Uterus (tissue), 2 donors: ENCODE data around the gene TIAM1.

Experiments used
- POLR2A ChIP-seq, 2 donors: fragments of 450-650 bp; IDR thresholded peaks; one replicate each; pipeline ENCODE4 v1.6.1; 2016; ENCODE audit warnings: antibody characterized with exemption in 2 of 2, mild to moderate bottlenecking in 1 of 2, moderate library complexity in 1 of 2
- TF ChIP-seq, protein P1 (sequence below), 4 experiments: fragments of 200-600 bp in 2 of 4; fragments of 450-650 bp in 2 of 4; sonication (generic) in 2 of 4; IDR thresholded peaks; one replicate each; pipeline ENCODE4 v1.5.1; 2016 to 2019; ENCODE audit warnings: antibody characterized with exemption in 4 of 4, mild to moderate bottlenecking in 2 of 4, moderate library complexity in 1 of 4

DNA sequence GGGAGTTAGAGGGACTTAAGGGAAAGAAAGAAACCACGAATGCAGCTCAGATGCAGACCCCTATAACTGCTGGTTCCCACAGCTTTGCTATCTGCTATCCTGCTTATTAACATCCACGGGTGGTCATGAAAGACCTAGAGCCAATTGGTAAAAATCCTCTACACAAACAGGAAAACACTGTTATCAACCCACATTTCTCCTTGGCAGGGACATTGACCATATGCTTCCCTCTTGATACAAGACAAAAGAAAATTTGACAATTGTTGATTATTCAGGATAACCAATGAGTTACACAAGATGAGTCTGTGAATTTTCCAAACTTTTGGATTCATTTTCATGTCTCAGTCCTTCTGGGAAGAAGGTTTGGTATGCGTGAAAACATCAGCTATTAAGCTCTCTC is 90.4 kb downstream of the TIAM1 start:
- no peak for TF ChIP-seq POLR2A (IDR thresholded peaks at IDR 0.05)
- TF ChIP-seq, protein P1, sequence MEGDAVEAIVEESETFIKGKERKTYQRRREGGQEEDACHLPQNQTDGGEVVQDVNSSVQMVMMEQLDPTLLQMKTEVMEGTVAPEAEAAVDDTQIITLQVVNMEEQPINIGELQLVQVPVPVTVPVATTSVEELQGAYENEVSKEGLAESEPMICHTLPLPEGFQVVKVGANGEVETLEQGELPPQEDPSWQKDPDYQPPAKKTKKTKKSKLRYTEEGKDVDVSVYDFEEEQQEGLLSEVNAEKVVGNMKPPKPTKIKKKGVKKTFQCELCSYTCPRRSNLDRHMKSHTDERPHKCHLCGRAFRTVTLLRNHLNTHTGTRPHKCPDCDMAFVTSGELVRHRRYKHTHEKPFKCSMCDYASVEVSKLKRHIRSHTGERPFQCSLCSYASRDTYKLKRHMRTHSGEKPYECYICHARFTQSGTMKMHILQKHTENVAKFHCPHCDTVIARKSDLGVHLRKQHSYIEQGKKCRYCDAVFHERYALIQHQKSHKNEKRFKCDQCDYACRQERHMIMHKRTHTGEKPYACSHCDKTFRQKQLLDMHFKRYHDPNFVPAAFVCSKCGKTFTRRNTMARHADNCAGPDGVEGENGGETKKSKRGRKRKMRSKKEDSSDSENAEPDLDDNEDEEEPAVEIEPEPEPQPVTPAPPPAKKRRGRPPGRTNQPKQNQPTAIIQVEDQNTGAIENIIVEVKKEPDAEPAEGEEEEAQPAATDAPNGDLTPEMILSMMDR (IDR thresholded peaks at IDR 0.05), result no peak
